Endothelial cell of umbilical vein (primary cell): Measurements from ENCODE around the gene CARD19.

Source experiments
- MAX ChIP-seq: IDR thresholded peaks from 2 replicates; pipeline ENCODE4 v1.6.1; 2011; ENCODE audit not compliant: insufficient read depth, insufficient read length
- TF ChIP-seq, protein P1 (sequence below), 2 donors: IDR thresholded peaks; 1 replicate in 1 of 2; 2 replicates in 1 of 2; pipeline ENCODE4 v1.5.1; 2011; ENCODE audit warnings: low read length in 2 of 2, mild to moderate bottlenecking in 2 of 2, moderate library complexity in 2 of 2, control low read depth in 1 of 2, inconsistent platforms in 1 of 2, low read depth in 1 of 2; ENCODE audit not compliant: insufficient read depth in 1 of 2; ENCODE audit errors: extremely low read depth in 1 of 2

DNA sequence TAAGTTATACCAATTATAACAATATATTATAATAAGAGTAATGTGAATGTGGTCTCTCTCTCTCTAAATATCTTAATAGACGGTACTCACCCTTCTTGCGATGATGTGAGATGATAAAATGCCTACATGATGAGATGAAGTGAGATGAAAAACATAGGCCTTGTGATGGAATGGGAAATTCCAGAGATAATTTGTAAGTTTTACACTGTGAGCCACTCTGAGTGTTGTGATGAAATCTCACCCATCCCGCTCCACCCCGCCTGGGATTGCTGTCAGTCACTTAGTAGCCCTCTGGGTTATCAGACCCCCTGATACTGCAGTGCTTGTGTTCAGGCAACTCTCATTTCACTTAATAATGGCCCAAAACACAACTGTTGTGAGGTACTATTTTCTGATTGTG, 27.1 kb upstream of the CARD19 start:
- TF ChIP-seq MAX = no peak
- TF ChIP-seq, protein P1, sequence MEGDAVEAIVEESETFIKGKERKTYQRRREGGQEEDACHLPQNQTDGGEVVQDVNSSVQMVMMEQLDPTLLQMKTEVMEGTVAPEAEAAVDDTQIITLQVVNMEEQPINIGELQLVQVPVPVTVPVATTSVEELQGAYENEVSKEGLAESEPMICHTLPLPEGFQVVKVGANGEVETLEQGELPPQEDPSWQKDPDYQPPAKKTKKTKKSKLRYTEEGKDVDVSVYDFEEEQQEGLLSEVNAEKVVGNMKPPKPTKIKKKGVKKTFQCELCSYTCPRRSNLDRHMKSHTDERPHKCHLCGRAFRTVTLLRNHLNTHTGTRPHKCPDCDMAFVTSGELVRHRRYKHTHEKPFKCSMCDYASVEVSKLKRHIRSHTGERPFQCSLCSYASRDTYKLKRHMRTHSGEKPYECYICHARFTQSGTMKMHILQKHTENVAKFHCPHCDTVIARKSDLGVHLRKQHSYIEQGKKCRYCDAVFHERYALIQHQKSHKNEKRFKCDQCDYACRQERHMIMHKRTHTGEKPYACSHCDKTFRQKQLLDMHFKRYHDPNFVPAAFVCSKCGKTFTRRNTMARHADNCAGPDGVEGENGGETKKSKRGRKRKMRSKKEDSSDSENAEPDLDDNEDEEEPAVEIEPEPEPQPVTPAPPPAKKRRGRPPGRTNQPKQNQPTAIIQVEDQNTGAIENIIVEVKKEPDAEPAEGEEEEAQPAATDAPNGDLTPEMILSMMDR (IDR thresholded peaks at IDR 0.05; ENCODE audit: extremely low read depth in 1 of 2, insufficient read depth in 1 of 2, low read depth in 1 of 2, low read length in 2 of 2) = no peak
